ENCODE results near the gene ASB13. TPM values are rescaled to one million over a fixed set of nuclear protein-coding genes. Genes with fewer than 3 reads are reported as not detected.
A peak's percentile ranks its signal among the peaks of the same experiment; 100 is the strongest.

Gene ASB13
- total RNA-seq, 1 donor from 2014 or later: 23.0 TPM

DNA sequence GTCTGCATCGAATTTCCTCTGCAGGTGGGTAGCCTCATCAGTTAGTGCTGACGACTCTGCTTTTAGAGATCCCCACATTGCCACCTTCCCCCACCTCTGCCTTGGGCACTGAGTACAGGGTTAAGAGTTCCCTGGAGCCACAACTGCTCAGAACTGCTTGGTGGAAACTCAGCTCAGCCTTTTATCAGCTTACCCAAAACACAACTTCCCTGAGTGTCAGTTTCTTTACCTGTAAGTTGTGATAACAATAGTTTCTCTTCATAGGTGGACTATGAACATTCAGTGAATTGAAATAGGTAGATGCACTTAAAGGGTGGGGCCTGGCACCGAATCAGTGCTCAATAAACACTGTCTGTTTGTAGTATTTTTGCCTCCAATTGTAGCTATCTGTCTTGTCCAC lies 11.3 kb downstream of the ASB13 start:
- peaks cover 7% of the 10 kb centered on the region for H3K36me3 ChIP-seq
- H3K4me3 ChIP-seq: no peak overlapping the region
- H3K27me3 ChIP-seq: no peaks in the 10 kb centered on the region
- intact Hi-C loops (cut with DNase I): no loop called here
- peaks cover 19% of the 10 kb centered on the region for H3K4me1 ChIP-seq
- TF ChIP-seq, protein P1, sequence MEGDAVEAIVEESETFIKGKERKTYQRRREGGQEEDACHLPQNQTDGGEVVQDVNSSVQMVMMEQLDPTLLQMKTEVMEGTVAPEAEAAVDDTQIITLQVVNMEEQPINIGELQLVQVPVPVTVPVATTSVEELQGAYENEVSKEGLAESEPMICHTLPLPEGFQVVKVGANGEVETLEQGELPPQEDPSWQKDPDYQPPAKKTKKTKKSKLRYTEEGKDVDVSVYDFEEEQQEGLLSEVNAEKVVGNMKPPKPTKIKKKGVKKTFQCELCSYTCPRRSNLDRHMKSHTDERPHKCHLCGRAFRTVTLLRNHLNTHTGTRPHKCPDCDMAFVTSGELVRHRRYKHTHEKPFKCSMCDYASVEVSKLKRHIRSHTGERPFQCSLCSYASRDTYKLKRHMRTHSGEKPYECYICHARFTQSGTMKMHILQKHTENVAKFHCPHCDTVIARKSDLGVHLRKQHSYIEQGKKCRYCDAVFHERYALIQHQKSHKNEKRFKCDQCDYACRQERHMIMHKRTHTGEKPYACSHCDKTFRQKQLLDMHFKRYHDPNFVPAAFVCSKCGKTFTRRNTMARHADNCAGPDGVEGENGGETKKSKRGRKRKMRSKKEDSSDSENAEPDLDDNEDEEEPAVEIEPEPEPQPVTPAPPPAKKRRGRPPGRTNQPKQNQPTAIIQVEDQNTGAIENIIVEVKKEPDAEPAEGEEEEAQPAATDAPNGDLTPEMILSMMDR (IDR thresholded peaks at IDR 0.05): no peak
- no peaks in the 10 kb centered on the region for H3K9me3 ChIP-seq
- DNase-seq: no peak
- ATAC-seq: no peak
- no peak overlapping the region for H3K27ac ChIP-seq

DNA sequence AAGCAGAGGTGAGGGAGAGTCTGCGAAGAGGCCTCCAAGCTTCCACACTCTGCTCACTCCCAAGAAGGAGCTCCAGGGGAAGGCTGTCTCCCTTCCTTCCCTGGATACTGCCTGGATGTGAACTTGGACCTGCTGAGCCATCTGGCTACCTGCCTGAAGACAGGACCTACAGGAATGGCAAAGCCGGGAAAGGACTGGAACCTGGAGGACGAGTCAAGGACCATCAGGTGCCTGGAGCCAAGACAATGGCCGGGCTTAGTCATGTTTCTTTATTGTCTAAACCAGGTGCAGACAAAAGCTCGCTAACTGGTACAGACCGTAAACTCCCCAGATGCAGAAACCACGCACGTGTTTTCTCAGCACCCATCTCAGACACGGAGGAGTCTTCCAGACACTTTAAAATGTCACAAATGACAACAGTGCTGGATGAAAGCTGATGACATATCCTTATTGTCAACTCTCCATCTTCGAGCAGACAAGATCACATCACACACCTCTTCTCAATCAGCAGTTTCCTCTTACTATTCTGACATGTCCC lies 12.1 kb downstream of the ASB13 start:
- TF ChIP-seq, protein P1 (IDR thresholded peaks at IDR 0.05): no peak

DNA sequence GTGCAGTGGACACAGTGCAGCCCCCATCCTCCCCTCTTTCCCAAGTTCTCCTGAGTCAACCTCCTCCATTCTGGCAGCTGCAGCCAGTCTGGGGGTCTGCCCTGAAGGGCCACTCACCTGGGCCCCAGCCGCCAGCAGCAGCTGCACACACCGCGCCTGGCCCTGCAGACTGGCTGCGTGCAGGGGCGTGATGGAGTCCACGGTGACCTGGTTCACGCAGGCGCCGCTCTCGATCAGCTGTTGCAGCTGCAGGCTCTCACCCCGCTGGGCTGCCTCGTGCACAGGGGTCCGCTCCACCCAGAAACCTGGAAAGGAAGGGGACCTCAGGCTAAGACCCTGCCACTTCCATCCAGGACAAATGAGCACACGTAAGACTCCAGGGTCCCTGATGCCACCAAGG lies 13.6 kb downstream of the ASB13 start:
- Histone ChIP-seq H3K9me3 (no peaks in the 10 kb centered on the region), H3K36me3 (peaks cover 9% of the 10 kb centered on the region), H3K4me3 (no peak overlapping the region), H3K27ac (no peak overlapping the region), H3K4me1 (no peaks in the 10 kb centered on the region), H3K27me3 (no peaks in the 10 kb centered on the region)
- peak; percentile 22 for ATAC-seq
- TF ChIP-seq, protein P1 (IDR thresholded peaks at IDR 0.05): no peak
- intact Hi-C loops (cut with DNase I): no loop called here
- no peak for DNase-seq

More for the DNA sequence above, 12.1 kb downstream of the ASB13 start:
- intact Hi-C loops (cut with DNase I): no loop called here
- Histone ChIP-seq H3K36me3 (peaks cover 9% of the 10 kb centered on the region), H3K4me3 (no peak overlapping the region), H3K27ac (no peak overlapping the region), H3K4me1 (peaks cover 11% of the 10 kb centered on the region), H3K9me3 (no peaks in the 10 kb centered on the region), H3K27me3 (no peaks in the 10 kb centered on the region)
- no peak for ATAC-seq
- no peak for DNase-seq

DNA sequence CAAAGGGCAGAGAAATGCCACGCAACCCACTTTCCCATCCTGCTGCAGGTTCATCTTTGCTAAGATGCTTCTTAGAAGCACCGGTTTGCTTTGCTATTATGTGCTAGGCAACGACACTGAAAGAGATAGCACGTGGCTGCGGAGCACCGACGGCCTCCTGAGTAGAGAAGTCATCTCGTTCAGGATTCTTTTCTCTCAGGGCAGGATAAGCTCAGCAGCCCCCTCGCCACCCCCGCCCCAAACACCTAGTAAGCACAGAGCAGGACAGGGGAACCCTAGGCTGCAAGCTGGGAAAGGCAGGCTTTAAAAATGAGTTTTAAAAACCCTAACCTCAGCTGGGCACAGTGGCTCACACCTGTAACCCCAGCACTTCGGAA lies 15.0 kb downstream of the ASB13 start:
- no peak overlapping the region for H3K4me3 ChIP-seq
- peaks cover 4% of the 10 kb centered on the region for H3K4me1 ChIP-seq
- intact Hi-C loops (cut with DNase I): no loop called here
- no peak overlapping the region for H3K27ac ChIP-seq
- ATAC-seq (no peak), DNase-seq (no peak)
- no peaks in the 10 kb centered on the region for H3K9me3 ChIP-seq
- peaks cover 9% of the 10 kb centered on the region for H3K36me3 ChIP-seq
- TF ChIP-seq, protein P1 (IDR thresholded peaks at IDR 0.05): no peak
- no peaks in the 10 kb centered on the region for H3K27me3 ChIP-seq

DNA sequence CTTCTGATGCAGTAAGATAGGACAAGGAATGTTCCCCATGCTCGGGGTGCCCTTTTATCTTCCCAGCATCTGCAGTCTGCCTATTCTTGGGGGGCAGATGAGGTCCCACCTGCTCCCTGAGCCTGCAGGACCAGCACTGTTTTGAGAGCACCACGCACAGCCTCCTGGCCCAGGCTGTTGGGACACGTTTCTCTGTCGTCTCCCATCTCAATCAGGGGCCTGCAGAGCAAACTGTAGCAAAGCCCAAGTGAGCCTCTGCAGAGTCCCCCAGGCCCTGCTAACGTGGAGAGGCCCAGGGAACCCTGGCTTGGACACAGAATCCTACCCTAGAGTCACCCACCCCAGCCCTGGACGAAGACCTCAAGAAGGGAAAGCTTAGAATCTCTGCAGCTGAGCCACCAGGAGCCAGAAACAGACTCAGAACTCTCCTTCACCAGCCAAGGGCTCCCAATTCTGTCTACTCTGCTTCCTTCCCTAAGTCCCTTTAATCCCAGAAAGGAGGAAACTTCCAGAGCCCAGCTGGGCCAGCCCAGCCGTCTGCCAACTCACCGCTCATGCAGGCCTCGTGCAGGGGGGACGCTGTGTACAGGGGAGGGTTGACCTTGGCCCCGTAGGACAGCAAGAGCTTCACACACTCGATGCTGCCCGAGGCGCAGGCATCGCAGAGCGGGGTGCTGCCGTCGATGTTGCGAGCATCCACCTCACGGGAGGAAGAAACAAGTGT lies 15.6 kb downstream of the ASB13 start:
- intact Hi-C loops (cut with DNase I): no loop called here
- Histone ChIP-seq H3K27ac (no peak overlapping the region), H3K9me3 (no peaks in the 10 kb centered on the region), H3K4me3 (no peak overlapping the region), H3K36me3 (peaks cover 9% of the 10 kb centered on the region), H3K27me3 (no peaks in the 10 kb centered on the region), H3K4me1 (peaks cover 6% of the 10 kb centered on the region)
- DNase-seq: no peak
- ATAC-seq: no peak
- TF ChIP-seq, protein P1 (IDR thresholded peaks at IDR 0.05): no peak
